Epithelial cell of esophagus (primary cell): Measurements from ENCODE around the gene DYRK1A.
"Not testable (repeated sequence)": the region's sequence is repeated elsewhere in the genome, so short reads cannot be mapped to it uniquely, and the experiment has no call there.

Experiments
- DNase-seq: peaks from one replicate; pipeline ENCODE4 v3.0.0; 2010; ENCODE audit warnings: low read depth
- H3K4me3 ChIP-seq: 2 replicates; pipeline ENCODE4 v1.5.1; 2011; ENCODE audit warnings: mild to moderate bottlenecking, low read length, control low read depth
- CTCF ChIP-seq: IDR thresholded peaks from 2 replicates; pipeline ENCODE4 v1.5.1; 2011; ENCODE audit warnings: low read depth, mild to moderate bottlenecking, low read length, control low read depth, inconsistent platforms; ENCODE audit not compliant: insufficient read depth; ENCODE audit errors: missing control alignments

The DYRK1A gene

GRCh38 chr21:37522641-37523295 lies 156.2 kb downstream of the DYRK1A start:
- no peak for TF ChIP-seq CTCF
- DNase-seq, result no peak
- no peak overlapping the region for H3K4me3 ChIP-seq

GRCh38 chr21:37524944-37525343 lies 158.4 kb downstream of the DYRK1A start:
- not testable (repeated sequence) for H3K4me3 ChIP-seq, DNase-seq

- DNase-seq, result no peak
- H3K4me3 ChIP-seq, result no peak overlapping the region
- no peak for TF ChIP-seq CTCF
Observed at GRCh38 chr21:37525810-37526209, 159.2 kb downstream of the DYRK1A start.

GRCh38 chr21:37527103-37527502 lies 160.5 kb downstream of the DYRK1A start:
- DNase-seq, result no peak
- H3K4me3 ChIP-seq, result no peak overlapping the region
- no peak for TF ChIP-seq CTCF

GRCh38 chr21:37527716-37528115 lies 161.1 kb downstream of the DYRK1A start:
- DNase-seq, result no peak
- H3K4me3 ChIP-seq, result no peak overlapping the region
- TF ChIP-seq CTCF, result no peak

- no peak overlapping the region for H3K4me3 ChIP-seq
- no peak for TF ChIP-seq CTCF
- no peak for DNase-seq
Observed at GRCh38 chr21:37528150-37528937, 161.8 kb downstream of the DYRK1A start.

GRCh38 chr21:37529649-37530048 lies 163.1 kb downstream of the DYRK1A start:
- no peak for DNase-seq
- H3K4me3 ChIP-seq, result no peak overlapping the region
- no peak for TF ChIP-seq CTCF
